ENCODE measurements around the gene GDF9. TPM values are rescaled to one million over a fixed set of nuclear protein-coding genes. Genes with fewer than 3 reads are reported as not detected.

GDF9 gene
- total and polyA plus RNA-seq, 4 donors = 0.69 to 2.0 (median 1.0) TPM

DNA sequence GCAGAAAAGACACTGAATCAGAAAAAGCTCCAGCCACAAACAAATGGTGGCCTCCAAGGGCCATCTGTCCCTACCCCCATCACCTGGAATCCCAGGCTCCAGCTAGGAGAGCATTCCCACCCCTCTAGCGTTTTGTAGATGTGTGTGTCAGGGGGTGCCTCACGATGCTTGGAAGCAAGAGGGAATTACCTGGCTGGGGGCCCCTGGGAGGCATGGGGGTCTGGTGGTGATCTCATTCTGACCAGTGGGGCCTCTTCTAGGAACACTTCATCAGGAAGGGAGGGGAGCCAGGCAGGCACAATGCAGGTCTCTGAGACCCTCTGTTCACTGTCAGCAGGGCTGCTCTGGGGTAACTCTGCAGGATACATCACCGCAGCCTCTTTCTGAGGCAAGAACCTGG is 41.8 kb downstream of the GDF9 start:
- Histone ChIP-seq H3K4me1 (ENCODE audit: control insufficient read depth, insufficient read depth, low read length) (peaks cover 68% of the 10 kb centered on the region), H3K9me3 (ENCODE audit: control insufficient read depth, insufficient read depth, low read length) (no peaks in the 10 kb centered on the region), H3K36me3 (ENCODE audit: control insufficient read depth, insufficient read depth, low read length) (peaks cover 10% of the 10 kb centered on the region), H3K4me3 (ENCODE audit: low read depth, low read length) (no peak overlapping the region), H3K27me3 (ENCODE audit: control insufficient read depth, insufficient read depth, low read length) (peaks cover 46% of the 10 kb centered on the region), H3K27ac (ENCODE audit: low read depth, low read length) (no peak overlapping the region)
- 97% methylated on average over 3 of the region's 3 CpGs for WGBS (ENCODE audit: insufficient coverage)
- no peak for DNase-seq (ENCODE audit: low read depth in 4 of 6, low spot score in 6 of 6)

DNA sequence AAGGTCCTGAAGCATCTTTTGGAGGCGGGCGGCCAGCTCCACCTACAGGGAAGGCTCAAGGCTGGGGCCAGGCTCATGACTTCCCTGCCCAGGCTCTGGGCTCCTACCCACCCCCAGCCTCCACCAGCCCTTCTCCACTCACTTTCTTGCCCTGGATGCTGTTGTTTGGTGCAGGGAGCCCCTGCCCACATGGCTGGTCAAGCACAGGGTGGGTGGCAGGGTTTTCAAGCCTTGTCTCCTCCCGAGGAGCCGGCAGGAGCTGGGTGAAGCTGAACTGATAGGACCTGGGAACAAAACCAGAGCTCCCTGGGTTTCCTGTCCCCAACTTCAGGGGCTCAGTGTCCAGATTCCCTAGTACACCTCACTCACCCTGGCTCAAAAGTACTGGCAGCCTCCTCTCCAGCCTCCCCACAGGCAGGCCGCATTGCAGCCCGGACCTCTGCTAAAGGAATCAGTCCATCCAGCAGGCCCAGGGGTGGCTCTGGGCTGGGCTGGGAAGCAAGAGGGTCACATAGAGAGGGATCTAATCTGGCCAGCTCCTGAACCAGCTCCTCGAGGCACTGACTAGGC is 42.7 kb downstream of the GDF9 start:
- Histone ChIP-seq H3K27me3 (ENCODE audit: control insufficient read depth, insufficient read depth, low read length) (peaks cover 42% of the 10 kb centered on the region), H3K9me3 (ENCODE audit: control insufficient read depth, insufficient read depth, low read length) (no peaks in the 10 kb centered on the region), H3K36me3 (ENCODE audit: control insufficient read depth, insufficient read depth, low read length) (peaks cover 7% of the 10 kb centered on the region), H3K27ac (ENCODE audit: low read depth, low read length) (no peak overlapping the region), H3K4me1 (ENCODE audit: control insufficient read depth, insufficient read depth, low read length) (peaks cover 64% of the 10 kb centered on the region), H3K4me3 (ENCODE audit: low read depth, low read length) (no peak overlapping the region)
- 82% methylated on average over 5 of the region's 7 CpGs for WGBS (ENCODE audit: insufficient coverage)
- no peak for DNase-seq (ENCODE audit: low read depth in 4 of 6, low spot score in 6 of 6)

DNA sequence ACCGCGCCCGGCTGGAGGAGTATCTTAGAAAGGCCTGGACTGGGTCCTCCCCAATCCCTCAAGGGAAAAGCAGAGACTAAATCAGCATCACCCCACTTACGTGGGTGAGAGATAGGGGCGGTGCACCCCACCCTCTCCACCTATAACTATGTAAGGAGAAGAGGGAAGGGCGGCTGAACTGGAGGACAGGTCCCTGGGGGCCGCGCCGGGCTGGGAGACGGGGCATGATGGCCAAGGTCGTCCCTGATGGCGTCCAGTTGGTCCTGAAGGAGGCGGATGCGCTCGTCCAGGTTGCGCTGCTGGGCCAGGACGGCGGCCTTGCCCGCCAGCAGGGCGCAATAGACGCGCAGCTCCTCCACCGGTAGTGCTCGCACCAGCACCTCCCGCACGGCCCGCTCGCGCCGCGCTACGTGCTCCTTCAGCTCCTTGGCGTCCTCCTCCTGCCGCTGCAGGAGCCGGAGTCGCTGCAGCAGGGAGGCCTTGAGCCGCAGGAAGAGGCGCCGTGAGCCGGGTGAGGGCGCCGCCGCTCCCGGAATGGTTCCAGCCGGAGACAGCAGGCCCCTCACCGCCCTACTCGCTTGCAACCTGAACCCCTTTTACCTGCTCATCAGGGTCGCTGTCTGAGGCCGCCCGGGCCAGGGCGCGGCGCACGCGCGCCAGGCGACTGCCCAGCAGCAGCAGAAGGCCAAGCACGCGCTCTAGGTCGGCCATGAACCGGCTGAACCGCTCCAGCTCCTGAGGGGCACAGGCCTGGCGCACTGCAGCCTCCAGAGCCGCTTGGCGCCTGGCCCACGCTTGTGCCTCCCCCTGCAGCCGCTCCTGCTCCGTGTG is 43.4 kb downstream of the GDF9 start:
- H3K27ac ChIP-seq (ENCODE audit: low read depth, low read length) = peak overlapping the region; percentile 25
- 7% methylated on average over 60 of the region's 68 CpGs for WGBS (ENCODE audit: insufficient coverage)

DNA sequence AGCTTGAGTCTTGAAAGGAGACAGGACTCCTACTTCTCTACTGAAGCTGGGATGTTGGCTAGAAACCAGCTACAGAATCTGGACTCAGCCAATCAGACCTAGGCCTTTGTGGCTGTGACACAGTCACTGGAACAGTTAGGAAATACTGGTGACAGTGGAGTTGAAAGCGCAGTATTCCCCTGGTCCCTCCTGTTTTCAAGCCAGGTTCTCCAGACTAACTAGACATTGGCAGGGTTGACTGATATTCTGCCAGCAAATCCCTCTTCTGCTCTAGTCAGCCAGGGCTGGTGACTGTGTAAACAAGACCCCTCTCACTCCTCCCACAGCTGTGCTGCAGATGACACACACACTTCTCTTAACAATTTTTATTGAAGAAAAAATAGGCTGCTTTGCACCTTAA is 44.5 kb downstream of the GDF9 start:
- peak in 2 of 6 donors; percentile 33 to 71 for DNase-seq (ENCODE audit: low read depth in 4 of 6, low spot score in 6 of 6)
- peaks cover 64% of the 10 kb centered on the region for H3K4me1 ChIP-seq (ENCODE audit: control insufficient read depth, insufficient read depth, low read length)
- peaks cover 7% of the 10 kb centered on the region for H3K36me3 ChIP-seq (ENCODE audit: control insufficient read depth, insufficient read depth, low read length)
- H3K9me3 ChIP-seq (ENCODE audit: control insufficient read depth, insufficient read depth, low read length) = no peaks in the 10 kb centered on the region
- no peak overlapping the region for H3K4me3 ChIP-seq (ENCODE audit: low read depth, low read length)
- peaks cover 26% of the 10 kb centered on the region for H3K27me3 ChIP-seq (ENCODE audit: control insufficient read depth, insufficient read depth, low read length)
- peak overlapping the region; percentile 69 for H3K27ac ChIP-seq (ENCODE audit: low read depth, low read length)
- 31% methylated on average over 1 of the region's 1 CpG for WGBS (ENCODE audit: insufficient coverage)

More for the DNA sequence above, 43.4 kb downstream of the GDF9 start:
- Histone ChIP-seq H3K36me3 (ENCODE audit: control insufficient read depth, insufficient read depth, low read length) (peaks cover 7% of the 10 kb centered on the region), H3K27me3 (ENCODE audit: control insufficient read depth, insufficient read depth, low read length) (peaks cover 35% of the 10 kb centered on the region), H3K9me3 (ENCODE audit: control insufficient read depth, insufficient read depth, low read length) (no peaks in the 10 kb centered on the region), H3K4me3 (ENCODE audit: low read depth, low read length) (peak overlapping the region; percentile 18), H3K4me1 (ENCODE audit: control insufficient read depth, insufficient read depth, low read length) (peaks cover 64% of the 10 kb centered on the region)
- DNase-seq (ENCODE audit: low read depth in 4 of 6, low spot score in 6 of 6) = peak in 2 of 6 donors; percentile 73 to 84

- peaks cover 60% of the 10 kb centered on the region for H3K4me1 ChIP-seq (ENCODE audit: control insufficient read depth, insufficient read depth, low read length)
- no peak for DNase-seq (ENCODE audit: low read depth in 4 of 6, low spot score in 6 of 6)
- no CpG with 5 or more reads among the region's 3 CpGs for WGBS (ENCODE audit: insufficient coverage)
- H3K27ac ChIP-seq (ENCODE audit: low read depth, low read length) = peak overlapping the region; percentile 69
- H3K36me3 ChIP-seq (ENCODE audit: control insufficient read depth, insufficient read depth, low read length) = peaks cover 7% of the 10 kb centered on the region
- peaks cover 22% of the 10 kb centered on the region for H3K27me3 ChIP-seq (ENCODE audit: control insufficient read depth, insufficient read depth, low read length)
- H3K4me3 ChIP-seq (ENCODE audit: low read depth, low read length) = no peak overlapping the region
- H3K9me3 ChIP-seq (ENCODE audit: control insufficient read depth, insufficient read depth, low read length) = no peaks in the 10 kb centered on the region
Measured at GRCh38 chr5:132821350-132821749, 44.9 kb downstream of the GDF9 start.

DNA sequence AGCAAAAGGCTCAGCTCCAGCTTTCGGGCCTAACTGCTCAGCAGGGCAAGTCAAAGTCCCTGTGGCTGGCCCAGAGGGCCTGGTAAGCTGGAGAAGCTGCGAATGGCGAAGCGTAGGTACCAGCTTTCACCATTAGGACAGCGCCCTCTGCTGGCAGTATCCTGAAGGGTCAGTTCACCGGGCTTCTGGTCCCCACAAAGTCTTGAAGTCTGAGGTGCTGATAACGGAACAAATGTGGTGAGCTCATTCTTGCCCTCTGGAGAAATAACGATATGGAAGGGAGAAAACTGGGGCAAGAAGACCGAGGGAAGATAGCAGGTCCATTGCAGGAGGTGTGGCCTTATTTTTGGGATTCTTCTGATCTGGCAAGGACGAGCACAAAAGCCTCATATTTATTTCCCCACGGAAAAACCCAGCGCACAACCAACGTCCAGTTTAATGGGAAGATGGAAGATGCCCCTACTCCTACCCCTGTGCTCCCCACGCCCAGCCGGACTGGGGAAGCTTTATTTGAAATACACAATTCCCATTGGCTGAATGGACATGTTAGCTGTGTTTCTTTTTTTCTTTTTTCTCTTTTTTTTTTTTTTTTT is 46.0 kb downstream of the GDF9 start:
- H3K27ac ChIP-seq (ENCODE audit: low read depth, low read length) = peak overlapping the region; percentile 33
- 6% methylated on average over 9 of the region's 15 CpGs for WGBS (ENCODE audit: insufficient coverage)

DNA sequence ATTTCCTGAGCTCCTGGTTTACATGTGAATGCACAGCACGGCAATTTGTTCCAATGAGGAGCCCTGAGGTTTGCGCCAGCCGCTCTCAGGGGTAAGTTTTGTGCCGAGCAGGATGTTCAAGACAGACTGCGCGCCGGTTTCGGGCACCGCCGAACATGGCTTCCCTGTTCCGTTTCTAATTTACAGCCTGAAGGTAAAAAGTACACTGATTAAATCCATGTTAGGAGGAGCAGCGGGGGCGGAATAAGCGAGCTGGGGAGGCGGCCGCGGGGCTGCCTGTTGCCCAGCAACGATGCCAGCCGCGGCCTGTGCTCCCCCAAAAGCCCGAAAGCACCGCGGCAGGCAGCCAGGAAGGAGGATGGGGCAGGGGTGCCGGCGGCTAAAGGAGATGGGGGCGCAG is 46.8 kb downstream of the GDF9 start:
- 4% methylated on average over 24 of the region's 26 CpGs for WGBS (ENCODE audit: insufficient coverage)
- H3K9me3 ChIP-seq (ENCODE audit: control insufficient read depth, insufficient read depth, low read length) = no peaks in the 10 kb centered on the region
- DNase-seq (ENCODE audit: low read depth in 4 of 6, low spot score in 6 of 6) = peak in 1 of 6 donors; percentile 71
- peak overlapping the region; percentile 24 for H3K4me3 ChIP-seq (ENCODE audit: low read depth, low read length)
- peaks cover 13% of the 10 kb centered on the region for H3K27me3 ChIP-seq (ENCODE audit: control insufficient read depth, insufficient read depth, low read length)
- peaks cover 48% of the 10 kb centered on the region for H3K4me1 ChIP-seq (ENCODE audit: control insufficient read depth, insufficient read depth, low read length)
- no peak overlapping the region for H3K27ac ChIP-seq (ENCODE audit: low read depth, low read length)
- H3K36me3 ChIP-seq (ENCODE audit: control insufficient read depth, insufficient read depth, low read length) = peaks cover 4% of the 10 kb centered on the region

More for the DNA sequence above, 46.0 kb downstream of the GDF9 start:
- DNase-seq (ENCODE audit: low read depth in 4 of 6, low spot score in 6 of 6) = peak in 5 of 6 donors; percentile 77 to 95 (median 82)
- no peaks in the 10 kb centered on the region for H3K9me3 ChIP-seq (ENCODE audit: control insufficient read depth, insufficient read depth, low read length)
- H3K4me3 ChIP-seq (ENCODE audit: low read depth, low read length) = no peak overlapping the region
- peaks cover 4% of the 10 kb centered on the region for H3K36me3 ChIP-seq (ENCODE audit: control insufficient read depth, insufficient read depth, low read length)
- peaks cover 52% of the 10 kb centered on the region for H3K4me1 ChIP-seq (ENCODE audit: control insufficient read depth, insufficient read depth, low read length)
- peaks cover 16% of the 10 kb centered on the region for H3K27me3 ChIP-seq (ENCODE audit: control insufficient read depth, insufficient read depth, low read length)

- Histone ChIP-seq H3K27me3 (ENCODE audit: control insufficient read depth, insufficient read depth, low read length) (peaks cover 26% of the 10 kb centered on the region), H3K27ac (ENCODE audit: low read depth, low read length) (no peak overlapping the region)
- WGBS (ENCODE audit: insufficient coverage) = no CpG with 5 or more reads among the region's 1 CpG
Measured at GRCh38 chr5:132817011-132817410, 49.3 kb downstream of the GDF9 start.

DNA sequence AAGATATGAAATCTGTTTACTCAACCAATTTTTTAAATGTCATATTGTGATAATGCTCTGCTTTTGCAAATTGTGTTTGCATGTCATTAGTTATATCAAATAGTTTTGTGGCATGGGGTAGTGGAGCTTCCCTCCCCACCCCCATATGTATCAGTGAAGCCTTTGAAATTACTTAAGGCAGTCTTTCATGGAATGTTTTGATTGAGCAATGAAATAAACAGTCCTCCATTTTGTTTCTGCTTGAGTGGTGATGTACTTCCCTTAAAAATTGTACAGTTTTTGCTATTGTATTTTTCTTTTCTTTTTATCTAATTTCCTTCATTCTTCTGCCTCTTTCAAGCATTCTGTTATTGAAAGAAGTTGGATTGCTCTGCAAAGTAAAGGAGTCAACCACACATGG is 49.7 kb downstream of the GDF9 start:
- H3K27me3 ChIP-seq (ENCODE audit: control insufficient read depth, insufficient read depth, low read length) = peaks cover 31% of the 10 kb centered on the region
- no peak for DNase-seq (ENCODE audit: low read depth in 4 of 6, low spot score in 6 of 6)
- no peaks in the 10 kb centered on the region for H3K36me3 ChIP-seq (ENCODE audit: control insufficient read depth, insufficient read depth, low read length)
- H3K4me1 ChIP-seq (ENCODE audit: control insufficient read depth, insufficient read depth, low read length) = peaks cover 36% of the 10 kb centered on the region
- H3K27ac ChIP-seq (ENCODE audit: low read depth, low read length) = no peak overlapping the region
- no peak overlapping the region for H3K4me3 ChIP-seq (ENCODE audit: low read depth, low read length)
- H3K9me3 ChIP-seq (ENCODE audit: control insufficient read depth, insufficient read depth, low read length) = no peaks in the 10 kb centered on the region

More at GRCh38 chr5:132817011-132817410, 49.3 kb downstream of the GDF9 start:
- H3K9me3 ChIP-seq (ENCODE audit: control insufficient read depth, insufficient read depth, low read length) = no peaks in the 10 kb centered on the region
- peaks cover 37% of the 10 kb centered on the region for H3K4me1 ChIP-seq (ENCODE audit: control insufficient read depth, insufficient read depth, low read length)
- no peak for DNase-seq (ENCODE audit: low read depth in 4 of 6, low spot score in 6 of 6)
- H3K4me3 ChIP-seq (ENCODE audit: low read depth, low read length) = no peak overlapping the region
- no peaks in the 10 kb centered on the region for H3K36me3 ChIP-seq (ENCODE audit: control insufficient read depth, insufficient read depth, low read length)

Data from spinal cord (tissue), 10 donors.